GM12892 (cell line): ENCODE data around the gene UROS.

ENCODE experiments used
- POLR2A ChIP-seq: IDR thresholded peaks from 2 replicates; pipeline ENCODE4 v1.6.1; 2011; ENCODE audit warnings: low read depth, low read length, control low read depth
- POLR2AphosphoS5 ChIP-seq: IDR thresholded peaks from 2 replicates; pipeline ENCODE4 v1.6.1; 2011; ENCODE audit warnings: low read depth, low read length, control low read depth
- TAF1 ChIP-seq: IDR thresholded peaks from 2 replicates; pipeline ENCODE4 v1.6.1; 2011; ENCODE audit warnings: low read depth, mild to moderate bottlenecking, control low read depth, low read length, borderline replicate concordance

GRCh38 chr10:125772112-125772863 lies 50.8 kb downstream of the UROS start:
- no peak for TF ChIP-seq POLR2A
- TF ChIP-seq POLR2AphosphoS5, result no peak
- TF ChIP-seq TAF1, result no peak
